ENCODE results near the gene USP2.

Gene USP2

GRCh38 chr11:119381181-119381988, at the start of gene USP2:
Gene USP2, minus strand, starts transcription at chr11:119381690. Its CDS starts 8,210 bp downstream, at chr11:119373480.
- FAIRE-seq, result no peak

GRCh38 chr11:119427279-119427678, 45.8 kb upstream of the USP2 start:
- FAIRE-seq, result no peak

GRCh38 chr11:119426142-119426541, 44.7 kb upstream of the USP2 start:
- FAIRE-seq, result no peak

- FAIRE-seq, result no peak
These were observed 43.3 kb upstream of the USP2 start for GRCh38 chr11:119424775-119425174.

- FAIRE-seq, result no peak
These were observed 42.8 kb upstream of the USP2 start for GRCh38 chr11:119424276-119424675.

- FAIRE-seq, result no peak
These were observed 42.2 kb upstream of the USP2 start for GRCh38 chr11:119423509-119424254.

GRCh38 chr11:119422809-119423508, 41.5 kb upstream of the USP2 start, which contains the start of gene THY1:
Gene THY1, minus strand, starts transcription at chr11:119423172. Its CDS starts 2,267 bp downstream, at chr11:119420905.
- no peak for FAIRE-seq

GRCh38 chr11:119421941-119422808, 40.7 kb upstream of the USP2 start:
- no peak for FAIRE-seq

GRCh38 chr11:119421351-119421750, 39.9 kb upstream of the USP2 start:
- no peak for FAIRE-seq

- FAIRE-seq, result no peak
These were observed 39.1 kb upstream of the USP2 start for GRCh38 chr11:119420631-119421030.

- no peak for FAIRE-seq
These were observed 38.5 kb upstream of the USP2 start for GRCh38 chr11:119419834-119420492.

- no peak for FAIRE-seq
These were observed 37.8 kb upstream of the USP2 start for GRCh38 chr11:119419246-119419645.

- no peak for FAIRE-seq
These were observed 37.3 kb upstream of the USP2 start for GRCh38 chr11:119418759-119419158.

- FAIRE-seq, result no peak
These were observed 36.4 kb upstream of the USP2 start for GRCh38 chr11:119417726-119418540.

- no peak for FAIRE-seq
These were observed 35.4 kb upstream of the USP2 start for GRCh38 chr11:119416606-119417580.

- no peak for FAIRE-seq
These were observed 34.5 kb upstream of the USP2 start for GRCh38 chr11:119415966-119416365.

- no peak for FAIRE-seq
These were observed 34.0 kb upstream of the USP2 start for GRCh38 chr11:119415517-119415916.

GRCh38 chr11:119414734-119415133, 33.2 kb upstream of the USP2 start:
- FAIRE-seq, result no peak

- FAIRE-seq, result no peak
These were observed 32.8 kb upstream of the USP2 start for GRCh38 chr11:119414321-119414720.

- no peak for FAIRE-seq
These were observed 30.6 kb upstream of the USP2 start for GRCh38 chr11:119412072-119412471.
